Neural progenitor cell (in vitro differentiated cells): ENCODE results near the gene AFMID. TPM values are rescaled to one million over a fixed set of nuclear protein-coding genes. Genes with fewer than 3 reads are reported as not detected.

Experiments
- DNase-seq: peaks from one replicate; pipeline ENCODE4 v3.0.0-alpha.2; 2016; ENCODE audit warnings: low spot score
- H2AFZ ChIP-seq: fragments of 200-600 bp; sonication (generic); replicated peaks from 2 replicates; pipeline ENCODE4 v1.6.1; 2016; ENCODE audit warnings: antibody characterized with exemption
- H3F3A ChIP-seq: fragments of 200-600 bp; sonication (generic); 2 replicates; pipeline ENCODE4 v1.6.1; 2016; ENCODE audit warnings: antibody characterized with exemption, low read depth
- H3K27ac ChIP-seq: fragments of 200-600 bp; sonication (generic); 2 replicates; pipeline ENCODE4 v1.5.1; 2016; ENCODE audit warnings: mild to moderate bottlenecking
- H3K27me3 ChIP-seq: fragments of 200-600 bp; sonication (generic); 2 replicates; pipeline ENCODE4 v1.6.1; 2016; ENCODE audit warnings: mild to moderate bottlenecking, moderate library complexity
- H3K36me3 ChIP-seq: fragments of 200-600 bp; sonication (generic); 2 replicates; pipeline ENCODE4 v1.5.1; 2016
- H3K4me1 ChIP-seq: fragments of 200-600 bp; sonication (generic); 2 replicates; pipeline ENCODE4 v1.6.1; 2016; ENCODE audit warnings: mixed run types
- H3K4me2 ChIP-seq: fragments of 200-600 bp; sonication (generic); 2 replicates; pipeline ENCODE4 v1.6.1; 2016
- H3K4me3 ChIP-seq: fragments of 200-600 bp; sonication (generic); 2 replicates; pipeline ENCODE4 v1.5.1; 2016
- H3K79me2 ChIP-seq: fragments of 200-600 bp; sonication (generic); 2 replicates; pipeline ENCODE4 v1.6.1; 2016; ENCODE audit warnings: low read depth
- H3K9ac ChIP-seq: fragments of 200-600 bp; sonication (generic); 2 replicates; pipeline ENCODE4 v1.6.1; 2016
- H3K9me3 ChIP-seq: fragments of 200-600 bp; sonication (generic); 2 replicates; pipeline ENCODE4 v1.5.1; 2016; ENCODE audit warnings: low read depth
- H4K20me1 ChIP-seq: fragments of 200-600 bp; sonication (generic); 2 replicates; pipeline ENCODE4 v1.6.1; 2016; ENCODE audit warnings: low read depth
- H3K27ac Mint-ChIP-seq: 3 replicates; pipeline ENCODE4 v1.8.0; 2021; ENCODE audit warnings: mixed read lengths
- H3K27me3 Mint-ChIP-seq: 2 replicates; pipeline ENCODE4 v1.8.0; 2022; ENCODE audit warnings: low read depth, mild to moderate bottlenecking, inconsistent platforms, moderate library complexity, mixed read lengths; ENCODE audit not compliant: insufficient read depth
- H3K36me3 Mint-ChIP-seq: 3 replicates; pipeline ENCODE4 v1.8.0; 2021; ENCODE audit warnings: mixed read lengths
- H3K4me1 Mint-ChIP-seq: 3 replicates; pipeline ENCODE4 v1.8.0; 2021; ENCODE audit warnings: mixed read lengths
- H3K4me3 Mint-ChIP-seq: 3 replicates; pipeline ENCODE4 v1.8.0; 2021; ENCODE audit warnings: mild to moderate bottlenecking, moderate library complexity, mixed read lengths
- H3K9me3 Mint-ChIP-seq: 3 replicates; pipeline ENCODE4 v1.8.0; 2020; ENCODE audit warnings: mixed read lengths
- EZH2 ChIP-seq: fragments of 200-600 bp; sonication (generic); IDR thresholded peaks from 2 replicates; pipeline ENCODE4 v1.6.1; 2017; ENCODE audit warnings: antibody characterized with exemption, mild to moderate bottlenecking, moderate library complexity
- EZH2phosphoT487 ChIP-seq: fragments of 200-600 bp; sonication (generic); IDR thresholded peaks from 2 replicates; pipeline ENCODE4 v1.6.1; 2017; ENCODE audit warnings: antibody characterized with exemption
- total RNA-seq: library from RNA; depleted of rRNA; stranded (reverse); fragments of >200 nt; gene quantifications from 2 replicates; pipeline ENCODE4 v1.2.3, GENCODE V29; 2015; ENCODE audit warnings: low replicate concordance
- TF ChIP-seq, protein P1 (sequence below): fragments of 200-600 bp; sonication (generic); IDR thresholded peaks from 2 replicates; pipeline ENCODE4 v1.5.1; 2017; ENCODE audit warnings: antibody characterized with exemption, mild to moderate bottlenecking

Gene AFMID
- total RNA-seq, 1 donor from 2014 or later: 76.8 TPM

DNA sequence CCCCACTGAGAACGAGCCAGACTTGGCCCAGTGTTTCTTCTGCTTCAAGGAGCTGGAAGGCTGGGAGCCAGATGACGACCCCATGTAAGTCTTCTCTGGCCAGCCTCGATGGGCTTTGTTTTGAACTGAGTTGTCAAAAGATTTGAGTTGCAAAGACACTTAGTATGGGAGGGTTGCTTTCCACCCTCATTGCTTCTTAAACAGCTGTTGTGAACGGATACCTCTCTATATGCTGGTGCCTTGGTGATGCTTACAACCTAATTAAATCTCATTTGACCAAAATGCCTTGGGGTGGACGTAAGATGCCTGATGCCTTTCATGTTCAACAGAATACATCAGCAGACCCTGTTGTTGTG, 27.5 kb downstream of the AFMID start:
- Histone ChIP-seq H3K4me1 (peaks cover 11% of the 10 kb centered on the region), H2AFZ (peak overlapping the region; percentile 77), H3K9ac (peak overlapping the region; percentile 56), H4K20me1 (peaks cover 16% of the 10 kb centered on the region), H3K36me3 (peaks cover 4% of the 10 kb centered on the region), H3K27ac (no peak overlapping the region), H3K4me3 (peak overlapping the region; percentile 87), H3K4me2 (peak overlapping the region; percentile 94), H3K79me2 (peaks cover 56% of the 10 kb centered on the region), H3K27me3 (no peaks in the 10 kb centered on the region), H3F3A (peaks cover 16% of the 10 kb centered on the region), H3K9me3 (no peaks in the 10 kb centered on the region)
- peaks cover 3% of the 10 kb centered on the region for H3K27me3 Mint-ChIP-seq
- H3K27ac Mint-ChIP-seq: peak overlapping the region; percentile 98
- H3K4me1 Mint-ChIP-seq: peaks cover 16% of the 10 kb centered on the region
- H3K36me3 Mint-ChIP-seq: peaks cover 19% of the 10 kb centered on the region
- H3K4me3 Mint-ChIP-seq: peak overlapping the region; percentile 98
- no peak for DNase-seq
- TF ChIP-seq, protein P1, sequence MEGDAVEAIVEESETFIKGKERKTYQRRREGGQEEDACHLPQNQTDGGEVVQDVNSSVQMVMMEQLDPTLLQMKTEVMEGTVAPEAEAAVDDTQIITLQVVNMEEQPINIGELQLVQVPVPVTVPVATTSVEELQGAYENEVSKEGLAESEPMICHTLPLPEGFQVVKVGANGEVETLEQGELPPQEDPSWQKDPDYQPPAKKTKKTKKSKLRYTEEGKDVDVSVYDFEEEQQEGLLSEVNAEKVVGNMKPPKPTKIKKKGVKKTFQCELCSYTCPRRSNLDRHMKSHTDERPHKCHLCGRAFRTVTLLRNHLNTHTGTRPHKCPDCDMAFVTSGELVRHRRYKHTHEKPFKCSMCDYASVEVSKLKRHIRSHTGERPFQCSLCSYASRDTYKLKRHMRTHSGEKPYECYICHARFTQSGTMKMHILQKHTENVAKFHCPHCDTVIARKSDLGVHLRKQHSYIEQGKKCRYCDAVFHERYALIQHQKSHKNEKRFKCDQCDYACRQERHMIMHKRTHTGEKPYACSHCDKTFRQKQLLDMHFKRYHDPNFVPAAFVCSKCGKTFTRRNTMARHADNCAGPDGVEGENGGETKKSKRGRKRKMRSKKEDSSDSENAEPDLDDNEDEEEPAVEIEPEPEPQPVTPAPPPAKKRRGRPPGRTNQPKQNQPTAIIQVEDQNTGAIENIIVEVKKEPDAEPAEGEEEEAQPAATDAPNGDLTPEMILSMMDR: no peak
- TF ChIP-seq EZH2 (no peak), EZH2phosphoT487 (no peak)
- no peaks in the 10 kb centered on the region for H3K9me3 Mint-ChIP-seq

DNA sequence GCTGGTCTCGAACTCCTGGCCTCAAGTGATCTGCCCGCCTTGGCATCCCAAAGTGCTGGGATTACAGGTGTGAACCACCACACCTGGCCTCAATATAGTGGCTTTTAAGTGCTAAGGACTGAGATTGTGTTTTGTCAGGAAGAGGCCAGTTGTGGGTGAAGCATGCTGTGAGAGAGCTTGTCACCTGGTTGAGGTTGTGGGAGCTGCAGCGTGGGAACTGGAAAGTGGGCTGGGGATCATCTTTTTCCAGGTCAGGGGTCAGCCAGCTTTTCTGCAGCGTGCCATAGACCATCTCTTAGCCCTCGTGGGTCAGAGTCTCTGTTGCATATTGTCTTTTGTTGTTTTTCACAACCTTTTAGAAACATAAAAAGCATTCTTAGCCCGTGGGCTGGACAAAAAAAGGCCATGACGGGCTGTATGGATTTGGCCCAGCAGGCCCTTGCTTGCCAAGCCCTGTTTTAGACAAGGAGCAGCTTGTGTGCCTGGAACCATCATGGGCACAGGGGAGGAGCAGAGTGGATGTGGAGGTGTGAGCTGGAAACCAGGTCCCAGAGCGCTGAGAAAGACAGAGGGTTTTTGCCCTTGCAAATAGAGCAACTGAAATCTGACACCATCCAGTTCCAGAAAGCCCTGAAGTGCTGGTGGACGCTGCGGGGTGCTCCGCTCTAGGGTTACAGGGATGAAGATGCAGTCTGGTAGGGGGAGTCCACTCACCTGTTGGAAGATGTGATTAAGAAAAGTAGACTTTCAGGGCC, 32.4 kb downstream of the AFMID start:
- peaks cover 24% of the 10 kb centered on the region for H4K20me1 ChIP-seq
- peak overlapping the region; percentile 10 for H3K27ac Mint-ChIP-seq
- no peaks in the 10 kb centered on the region for H3K9me3 ChIP-seq
- no peak overlapping the region for H3K9ac ChIP-seq
- H3K36me3 ChIP-seq: peaks cover 4% of the 10 kb centered on the region
- no peak overlapping the region for H3K4me3 ChIP-seq
- no peak for TF ChIP-seq EZH2phosphoT487
- TF ChIP-seq EZH2: no peak
- TF ChIP-seq, protein P1: no peak
- no peak overlapping the region for H2AFZ ChIP-seq
- H3K9me3 Mint-ChIP-seq: no peaks in the 10 kb centered on the region
- no peaks in the 10 kb centered on the region for H3K27me3 Mint-ChIP-seq
- H3K4me1 Mint-ChIP-seq: peaks cover 34% of the 10 kb centered on the region
- H3K79me2 ChIP-seq: peaks cover 66% of the 10 kb centered on the region
- no peaks in the 10 kb centered on the region for H3K27me3 ChIP-seq
- peaks cover 11% of the 10 kb centered on the region for H3K4me1 ChIP-seq
- H3K27ac ChIP-seq: peak overlapping the region; percentile 37
- H3F3A ChIP-seq: peaks cover 46% of the 10 kb centered on the region
- peaks cover 32% of the 10 kb centered on the region for H3K36me3 Mint-ChIP-seq
- H3K4me3 Mint-ChIP-seq: peak overlapping the region; percentile 63
- peak overlapping the region; percentile 54 for H3K4me2 ChIP-seq
- DNase-seq: peak; percentile 27

DNA sequence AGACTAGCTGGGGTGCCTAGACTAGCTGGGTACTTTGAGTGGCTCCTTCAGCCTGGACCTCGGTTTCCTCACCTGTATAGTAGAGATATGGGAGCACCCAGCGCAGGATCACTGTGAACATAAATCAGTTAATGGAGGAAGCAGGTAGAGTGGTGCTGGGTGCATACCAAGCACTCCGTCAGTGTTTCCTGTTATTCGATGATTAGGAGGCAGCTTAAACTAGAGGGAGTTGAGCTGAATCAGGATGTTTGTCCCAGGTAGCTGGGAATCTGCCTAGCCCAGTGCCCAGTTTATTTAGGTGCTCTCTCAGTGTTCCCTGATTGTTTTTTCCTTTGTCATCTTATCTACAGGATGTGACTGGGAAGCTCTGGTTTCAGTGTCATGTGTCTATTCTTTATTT, 35.9 kb downstream of the AFMID start:
- H3K27me3 Mint-ChIP-seq: peaks cover 7% of the 10 kb centered on the region
- H3K9me3 ChIP-seq: no peaks in the 10 kb centered on the region
- H3K27me3 ChIP-seq: no peaks in the 10 kb centered on the region
- no peak overlapping the region for H2AFZ ChIP-seq
- peaks cover 26% of the 10 kb centered on the region for H3K36me3 Mint-ChIP-seq
- H4K20me1 ChIP-seq: peaks cover 20% of the 10 kb centered on the region
- H3K79me2 ChIP-seq: peaks cover 31% of the 10 kb centered on the region
- no peaks in the 10 kb centered on the region for H3K36me3 ChIP-seq
- no peak overlapping the region for H3K27ac ChIP-seq
- no peak overlapping the region for H3K9ac ChIP-seq
- no peak overlapping the region for H3K4me2 ChIP-seq
- peaks cover 3% of the 10 kb centered on the region for H3K4me1 ChIP-seq
- H3K4me1 Mint-ChIP-seq: peaks cover 30% of the 10 kb centered on the region
- H3K9me3 Mint-ChIP-seq: no peaks in the 10 kb centered on the region
- H3K27ac Mint-ChIP-seq: no peak overlapping the region
- H3F3A ChIP-seq: peaks cover 63% of the 10 kb centered on the region
- no peak overlapping the region for H3K4me3 ChIP-seq
- DNase-seq: no peak
- H3K4me3 Mint-ChIP-seq: no peak overlapping the region
- TF ChIP-seq EZH2phosphoT487 (no peak), EZH2 (no peak)
- TF ChIP-seq, protein P1: no peak
